Hepatocyte (in vitro differentiated cells): ENCODE data around the gene PTPRD.

Source experiments
- EZH2 ChIP-seq: fragments of 200-600 bp; sonication (generic); IDR thresholded peaks from 2 replicates; pipeline ENCODE4 v1.6.1; 2016; ENCODE audit warnings: antibody characterized with exemption, mild to moderate bottlenecking, borderline replicate concordance
- TF ChIP-seq, protein P1 (sequence below): fragments of 200-600 bp; sonication (generic); IDR thresholded peaks from 2 replicates; pipeline ENCODE4 v1.5.1; 2016; ENCODE audit warnings: antibody characterized with exemption, mild to moderate bottlenecking; ENCODE audit not compliant: poor library complexity

GRCh38 chr9:8381601-8382000 lies 2231.2 kb downstream of the PTPRD start:
- no peak for TF ChIP-seq EZH2
- TF ChIP-seq, protein P1, sequence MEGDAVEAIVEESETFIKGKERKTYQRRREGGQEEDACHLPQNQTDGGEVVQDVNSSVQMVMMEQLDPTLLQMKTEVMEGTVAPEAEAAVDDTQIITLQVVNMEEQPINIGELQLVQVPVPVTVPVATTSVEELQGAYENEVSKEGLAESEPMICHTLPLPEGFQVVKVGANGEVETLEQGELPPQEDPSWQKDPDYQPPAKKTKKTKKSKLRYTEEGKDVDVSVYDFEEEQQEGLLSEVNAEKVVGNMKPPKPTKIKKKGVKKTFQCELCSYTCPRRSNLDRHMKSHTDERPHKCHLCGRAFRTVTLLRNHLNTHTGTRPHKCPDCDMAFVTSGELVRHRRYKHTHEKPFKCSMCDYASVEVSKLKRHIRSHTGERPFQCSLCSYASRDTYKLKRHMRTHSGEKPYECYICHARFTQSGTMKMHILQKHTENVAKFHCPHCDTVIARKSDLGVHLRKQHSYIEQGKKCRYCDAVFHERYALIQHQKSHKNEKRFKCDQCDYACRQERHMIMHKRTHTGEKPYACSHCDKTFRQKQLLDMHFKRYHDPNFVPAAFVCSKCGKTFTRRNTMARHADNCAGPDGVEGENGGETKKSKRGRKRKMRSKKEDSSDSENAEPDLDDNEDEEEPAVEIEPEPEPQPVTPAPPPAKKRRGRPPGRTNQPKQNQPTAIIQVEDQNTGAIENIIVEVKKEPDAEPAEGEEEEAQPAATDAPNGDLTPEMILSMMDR, result no peak
